ENCODE data around the gene TBC1D9.

The TBC1D9 gene

DNA sequence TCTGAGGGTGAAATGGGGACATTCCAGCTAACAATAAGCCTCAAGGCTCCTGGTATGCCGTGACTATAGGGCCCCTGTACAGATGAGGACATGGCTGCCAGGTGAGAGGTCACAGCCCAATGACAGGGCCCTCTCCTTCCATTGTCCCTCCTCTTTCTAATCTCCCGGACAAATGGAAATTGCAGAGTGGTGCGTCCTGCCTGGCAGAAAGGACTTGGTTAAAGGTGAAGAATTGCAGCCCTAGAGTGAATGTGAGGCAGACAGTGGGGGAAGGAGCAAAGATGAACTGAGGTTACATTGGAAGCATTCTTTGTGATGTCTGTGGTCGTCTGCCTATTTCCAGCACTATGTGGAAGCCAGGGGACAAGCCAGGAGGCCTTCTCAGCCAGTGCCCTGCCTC lies 180.7 kb downstream of the TBC1D9 start:
- Histone ChIP-seq H3K9me3 (ENCODE audit: insufficient read depth, low read length) (no peaks in the 10 kb centered on the region), H4K20me1 (ENCODE audit: low read depth, low read length) (no peaks in the 10 kb centered on the region), H3K4me2 (ENCODE audit: low read depth, low read length, poor library complexity, severe bottlenecking) (no peak overlapping the region), H3K36me3 (ENCODE audit: low read length) (no peaks in the 10 kb centered on the region), H3F3A (ENCODE audit: insufficient read depth) (no peaks in the 10 kb centered on the region), H3K27ac (ENCODE audit: low read depth, low read length) (no peak overlapping the region), H3K4me3 (ENCODE audit: insufficient read depth, low read length, poor library complexity, severe bottlenecking) (no peak overlapping the region), H2AFZ (ENCODE audit: low read depth, low read length, severe bottlenecking) (no peak overlapping the region), H3K9me2 (replicated peaks; ENCODE audit: insufficient read depth, low read length) (no peaks in the 10 kb centered on the region), H3K79me2 (ENCODE audit: insufficient read depth, low read length) (no peaks in the 10 kb centered on the region), H3K27me3 (ENCODE audit: low read length) (no peaks in the 10 kb centered on the region), H3K9ac (ENCODE audit: low read length) (no peak overlapping the region)
- TF ChIP-seq EZH2phosphoT487 (conservative IDR thresholded peaks at IDR 0.05; ENCODE audit: low read length) (no peak), CTCF (IDR thresholded peaks at IDR 0.05; ENCODE audit: insufficient read depth, low read length, poor library complexity, severe bottlenecking) (no peak)

- H3K4me2 ChIP-seq (ENCODE audit: low read depth, low read length, poor library complexity, severe bottlenecking), result no peak overlapping the region
- no peaks in the 10 kb centered on the region for H3K9me2 ChIP-seq (replicated peaks; ENCODE audit: insufficient read depth, low read length)
- no peaks in the 10 kb centered on the region for H4K20me1 ChIP-seq (ENCODE audit: low read depth, low read length)
- no peaks in the 10 kb centered on the region for H3K9me3 ChIP-seq (ENCODE audit: insufficient read depth, low read length)
- no peak overlapping the region for H3K4me3 ChIP-seq (ENCODE audit: insufficient read depth, low read length, poor library complexity, severe bottlenecking)
- no peaks in the 10 kb centered on the region for H3K27me3 ChIP-seq (ENCODE audit: low read length)
- no peaks in the 10 kb centered on the region for H3F3A ChIP-seq (ENCODE audit: insufficient read depth)
- no peak overlapping the region for H3K27ac ChIP-seq (ENCODE audit: low read depth, low read length)
- H2AFZ ChIP-seq (ENCODE audit: low read depth, low read length, severe bottlenecking), result no peak overlapping the region
- H3K79me2 ChIP-seq (ENCODE audit: insufficient read depth, low read length), result no peaks in the 10 kb centered on the region
- no peaks in the 10 kb centered on the region for H3K36me3 ChIP-seq (ENCODE audit: low read length)
- TF ChIP-seq CTCF (IDR thresholded peaks at IDR 0.05; ENCODE audit: insufficient read depth, low read length, poor library complexity, severe bottlenecking), result no peak
- TF ChIP-seq EZH2phosphoT487 (conservative IDR thresholded peaks at IDR 0.05; ENCODE audit: low read length), result no peak
- H3K9ac ChIP-seq (ENCODE audit: low read length), result no peak overlapping the region
Observed at GRCh38 chr4:140571620-140572019, 184.6 kb downstream of the TBC1D9 start.

Data from SU-DHL-6 (cell line).